DND-41 (cell line): ENCODE measurements around the gene HSPG2.

Experiments
- ATAC-seq: fragments of 200-7000 bp; cut with Tn5 transposase; 3 replicates; pipeline ENCODE4 v1.9.1; 2021; ENCODE audit warnings: low read depth; ENCODE audit not compliant: insufficient read depth
- DNase-seq: peaks from one replicate; pipeline ENCODE4 v3.0.0-alpha.2; 2020
- H2AFZ ChIP-seq: 2 replicates; pipeline ENCODE4 v1.6.0; 2012; ENCODE audit warnings: low read depth, low read length
- H3K27ac ChIP-seq: 2 replicates; pipeline ENCODE4 v1.5.1; 2012; ENCODE audit warnings: low read length, inconsistent platforms
- H3K27me3 ChIP-seq: fragments of 200-600 bp; sonication (generic); 2 replicates; pipeline ENCODE4 v1.6.0; 2012; ENCODE audit warnings: low read length, mild to moderate bottlenecking, inconsistent platforms; ENCODE audit not compliant: insufficient read depth, poor library complexity
- H3K36me3 ChIP-seq: 2 replicates; pipeline ENCODE4 v1.5.1; 2012; ENCODE audit warnings: low read length, inconsistent platforms; ENCODE audit not compliant: insufficient read depth
- H3K4me1 ChIP-seq: 2 replicates; pipeline ENCODE4 v1.5.1; 2012; ENCODE audit warnings: mild to moderate bottlenecking, low read length; ENCODE audit not compliant: insufficient read depth
- H3K4me2 ChIP-seq: 2 replicates; pipeline ENCODE4 v1.6.0; 2012; ENCODE audit warnings: mild to moderate bottlenecking, moderate library complexity, low read length, inconsistent platforms; ENCODE audit not compliant: insufficient read depth
- H3K4me3 ChIP-seq, 2 experiments: fragments of 200-600 bp in 1 of 2; shearing (Covaris generic) in 1 of 2; 2 replicates each; pipeline ENCODE4 v1.5.1; 2012 to 2016; ENCODE audit warnings: inconsistent platforms in 2 of 2, low read length in 2 of 2, mild to moderate bottlenecking in 2 of 2, low read depth in 1 of 2, moderate library complexity in 1 of 2
- H3K79me2 ChIP-seq: 2 replicates; pipeline ENCODE4 v1.6.0; 2012; ENCODE audit warnings: low read length, inconsistent platforms; ENCODE audit not compliant: insufficient read depth
- H3K9ac ChIP-seq: 2 replicates; pipeline ENCODE4 v1.6.0; 2012; ENCODE audit warnings: low read depth, mild to moderate bottlenecking, inconsistent platforms, low read length, moderate library complexity
- H3K9me3 ChIP-seq: 2 replicates; pipeline ENCODE4 v1.5.1; 2012; ENCODE audit warnings: low read length, moderate library complexity, mild to moderate bottlenecking, inconsistent platforms; ENCODE audit not compliant: insufficient read depth, severe bottlenecking
- H4K20me1 ChIP-seq: 2 replicates; pipeline ENCODE4 v1.6.0; 2012; ENCODE audit warnings: low read length; ENCODE audit not compliant: insufficient read depth
- CTCF ChIP-seq: IDR thresholded peaks from 2 replicates; pipeline ENCODE4 v1.5.1; 2012; ENCODE audit warnings: borderline replicate concordance, low read length, moderate library complexity, mild to moderate bottlenecking; ENCODE audit not compliant: poor library complexity, severe bottlenecking; ENCODE audit errors: extremely low read depth
- EZH2 ChIP-seq: IDR thresholded peaks from 3 replicates; pipeline ENCODE4 v1.6.1; 2012; ENCODE audit warnings: borderline replicate concordance, low read depth, mild to moderate bottlenecking, moderate library complexity, low read length, inconsistent platforms; ENCODE audit not compliant: severe bottlenecking

Gene HSPG2

GRCh38 chr1:21799730-21800129, 137.4 kb downstream of the HSPG2 start:
- Histone ChIP-seq H3K36me3 (no peaks in the 10 kb centered on the region), H4K20me1 (no peaks in the 10 kb centered on the region), H3K79me2 (no peaks in the 10 kb centered on the region), H3K4me2 (no peak overlapping the region), H3K27me3 (no peaks in the 10 kb centered on the region), H2AFZ (no peak overlapping the region), H3K4me1 (no peaks in the 10 kb centered on the region), H3K4me3 (no peak overlapping the region), H3K9ac (no peak overlapping the region), H3K27ac (no peak overlapping the region), H3K9me3 (peaks cover 11% of the 10 kb centered on the region)
- TF ChIP-seq EZH2 (no peak), CTCF (no peak)
- no peak for DNase-seq
- ATAC-seq = no peak

- no peak for DNase-seq
- no peaks in the 10 kb centered on the region for H3K79me2 ChIP-seq
- H3K4me2 ChIP-seq = no peak overlapping the region
- H3K9me3 ChIP-seq = peaks cover 15% of the 10 kb centered on the region
- no peaks in the 10 kb centered on the region for H3K4me1 ChIP-seq
- H3K4me3 ChIP-seq = no peak overlapping the region
- H3K36me3 ChIP-seq = no peaks in the 10 kb centered on the region
- H4K20me1 ChIP-seq = no peaks in the 10 kb centered on the region
- ATAC-seq = no peak
- H3K9ac ChIP-seq = no peak overlapping the region
- no peak overlapping the region for H3K27ac ChIP-seq
- TF ChIP-seq CTCF (no peak), EZH2 (no peak)
- no peaks in the 10 kb centered on the region for H3K27me3 ChIP-seq
- H2AFZ ChIP-seq = no peak overlapping the region
Measured at GRCh38 chr1:21795075-21795474, 142.0 kb downstream of the HSPG2 start.

- TF ChIP-seq CTCF = no peak
- TF ChIP-seq EZH2 = no peak
- Histone ChIP-seq H3K9me3 (peaks cover 15% of the 10 kb centered on the region), H3K4me2 (no peak overlapping the region), H2AFZ (no peak overlapping the region), H3K27me3 (no peaks in the 10 kb centered on the region), H3K4me3 (no peak overlapping the region), H4K20me1 (no peaks in the 10 kb centered on the region), H3K27ac (no peak overlapping the region), H3K79me2 (no peaks in the 10 kb centered on the region), H3K4me1 (no peaks in the 10 kb centered on the region), H3K36me3 (no peaks in the 10 kb centered on the region), H3K9ac (no peak overlapping the region)
- ATAC-seq (no peak), DNase-seq (no peak)
Measured at GRCh38 chr1:21794656-21795055, 142.5 kb downstream of the HSPG2 start.

- H3K4me2 ChIP-seq = no peak overlapping the region
- TF ChIP-seq CTCF = no peak
- no peak for TF ChIP-seq EZH2
- no peaks in the 10 kb centered on the region for H3K27me3 ChIP-seq
- no peaks in the 10 kb centered on the region for H3K79me2 ChIP-seq
- H3K36me3 ChIP-seq = no peaks in the 10 kb centered on the region
- H3K27ac ChIP-seq = no peak overlapping the region
- H3K4me1 ChIP-seq = no peaks in the 10 kb centered on the region
- no peak overlapping the region for H3K9ac ChIP-seq
- H2AFZ ChIP-seq = no peak overlapping the region
- no peaks in the 10 kb centered on the region for H4K20me1 ChIP-seq
- DNase-seq (no peak), ATAC-seq (no peak)
- peaks cover 15% of the 10 kb centered on the region for H3K9me3 ChIP-seq
- H3K4me3 ChIP-seq = no peak overlapping the region
Measured at GRCh38 chr1:21793104-21793503, 144.0 kb downstream of the HSPG2 start.
